Neural cell (in vitro differentiated cells): ENCODE results near the gene PROZ.

Experiments used
- EP300 ChIP-seq: fragments of 450-650 bp; conservative IDR thresholded peaks from 2 replicates; pipeline ENCODE4 v1.6.1; 2014; ENCODE audit warnings: antibody characterized with exemption, mild to moderate bottlenecking, moderate library complexity; ENCODE audit not compliant: poor library complexity, severe bottlenecking
- EZH2 ChIP-seq: fragments of 200-600, 300-800 bp; shearing (Covaris generic), sonication (generic); IDR thresholded peaks from 2 replicates; pipeline ENCODE4 v1.6.1; 2014; ENCODE audit warnings: antibody characterized with exemption, low read length, borderline replicate concordance, mild to moderate bottlenecking; ENCODE audit not compliant: insufficient read depth, poor library complexity, severe bottlenecking
- POLR2AphosphoS5 ChIP-seq: IDR thresholded peaks from 2 replicates; pipeline ENCODE4 v1.6.1; 2012
- SMC3 ChIP-seq: fragments of 450-650 bp; conservative IDR thresholded peaks from 2 replicates; pipeline ENCODE4 v1.6.1; 2014; ENCODE audit warnings: antibody characterized with exemption, mild to moderate bottlenecking, moderate library complexity; ENCODE audit not compliant: poor library complexity
- TAF1 ChIP-seq: IDR thresholded peaks from 2 replicates; pipeline ENCODE4 v1.6.1; 2012; ENCODE audit warnings: low read depth
- TF ChIP-seq, protein P1 (sequence below): IDR thresholded peaks from 2 replicates; pipeline ENCODE4 v1.6.1; 2012; ENCODE audit warnings: borderline replicate concordance
- TF ChIP-seq, protein P2 (sequence below): fragments of 450-650 bp; IDR thresholded peaks from 2 replicates; pipeline ENCODE4 v1.5.1; 2014; ENCODE audit warnings: antibody characterized with exemption, mild to moderate bottlenecking, moderate library complexity; ENCODE audit not compliant: poor library complexity, severe bottlenecking

DNA sequence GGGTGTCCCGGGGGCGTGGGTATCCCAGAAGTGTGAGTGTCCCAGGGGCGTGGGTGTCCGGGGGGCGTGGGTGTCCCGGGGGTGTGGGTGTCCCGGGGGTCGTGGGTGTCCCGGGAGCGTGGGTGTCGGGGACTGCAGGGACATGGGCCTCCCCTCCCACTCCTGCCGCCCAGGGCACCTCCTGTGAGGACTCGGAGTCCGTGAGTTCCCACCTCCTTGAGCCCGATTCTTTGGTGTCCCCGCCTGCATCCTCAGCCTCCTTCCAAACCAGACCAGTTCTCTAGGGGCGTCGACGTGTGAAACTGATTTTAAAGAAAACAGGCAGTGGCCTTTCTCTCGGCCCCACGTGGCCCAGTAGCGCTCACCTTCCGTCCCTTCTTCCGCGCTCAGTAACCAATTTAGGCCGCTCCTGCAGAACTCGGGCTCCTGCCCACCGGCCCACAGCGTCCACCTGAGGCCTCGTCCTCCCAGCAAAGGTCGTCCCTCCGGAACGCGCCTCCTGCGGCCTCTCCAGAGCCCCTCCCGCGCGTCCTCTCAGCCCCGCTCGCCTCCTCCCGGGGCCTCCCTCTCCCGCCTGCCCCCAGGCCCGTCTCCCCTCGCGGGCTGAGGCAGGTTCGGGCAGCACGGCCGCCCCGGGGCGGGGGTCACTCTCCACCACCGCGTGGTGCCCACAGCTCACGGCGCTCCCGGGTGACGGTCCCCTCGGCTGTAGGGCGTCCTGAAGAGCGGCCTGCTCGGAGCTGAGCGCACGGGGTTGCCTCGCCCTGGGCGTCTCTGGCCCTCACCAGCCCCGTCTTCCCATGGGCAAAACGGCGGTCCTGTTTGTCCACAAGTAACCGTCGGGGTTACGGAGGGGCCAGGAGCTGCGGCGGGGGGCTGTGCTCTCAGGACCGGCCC, 49.0 kb upstream of the PROZ start:
- TF ChIP-seq, protein P1, sequence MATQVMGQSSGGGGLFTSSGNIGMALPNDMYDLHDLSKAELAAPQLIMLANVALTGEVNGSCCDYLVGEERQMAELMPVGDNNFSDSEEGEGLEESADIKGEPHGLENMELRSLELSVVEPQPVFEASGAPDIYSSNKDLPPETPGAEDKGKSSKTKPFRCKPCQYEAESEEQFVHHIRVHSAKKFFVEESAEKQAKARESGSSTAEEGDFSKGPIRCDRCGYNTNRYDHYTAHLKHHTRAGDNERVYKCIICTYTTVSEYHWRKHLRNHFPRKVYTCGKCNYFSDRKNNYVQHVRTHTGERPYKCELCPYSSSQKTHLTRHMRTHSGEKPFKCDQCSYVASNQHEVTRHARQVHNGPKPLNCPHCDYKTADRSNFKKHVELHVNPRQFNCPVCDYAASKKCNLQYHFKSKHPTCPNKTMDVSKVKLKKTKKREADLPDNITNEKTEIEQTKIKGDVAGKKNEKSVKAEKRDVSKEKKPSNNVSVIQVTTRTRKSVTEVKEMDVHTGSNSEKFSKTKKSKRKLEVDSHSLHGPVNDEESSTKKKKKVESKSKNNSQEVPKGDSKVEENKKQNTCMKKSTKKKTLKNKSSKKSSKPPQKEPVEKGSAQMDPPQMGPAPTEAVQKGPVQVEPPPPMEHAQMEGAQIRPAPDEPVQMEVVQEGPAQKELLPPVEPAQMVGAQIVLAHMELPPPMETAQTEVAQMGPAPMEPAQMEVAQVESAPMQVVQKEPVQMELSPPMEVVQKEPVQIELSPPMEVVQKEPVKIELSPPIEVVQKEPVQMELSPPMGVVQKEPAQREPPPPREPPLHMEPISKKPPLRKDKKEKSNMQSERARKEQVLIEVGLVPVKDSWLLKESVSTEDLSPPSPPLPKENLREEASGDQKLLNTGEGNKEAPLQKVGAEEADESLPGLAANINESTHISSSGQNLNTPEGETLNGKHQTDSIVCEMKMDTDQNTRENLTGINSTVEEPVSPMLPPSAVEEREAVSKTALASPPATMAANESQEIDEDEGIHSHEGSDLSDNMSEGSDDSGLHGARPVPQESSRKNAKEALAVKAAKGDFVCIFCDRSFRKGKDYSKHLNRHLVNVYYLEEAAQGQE: no peak
- TF ChIP-seq, protein P2, sequence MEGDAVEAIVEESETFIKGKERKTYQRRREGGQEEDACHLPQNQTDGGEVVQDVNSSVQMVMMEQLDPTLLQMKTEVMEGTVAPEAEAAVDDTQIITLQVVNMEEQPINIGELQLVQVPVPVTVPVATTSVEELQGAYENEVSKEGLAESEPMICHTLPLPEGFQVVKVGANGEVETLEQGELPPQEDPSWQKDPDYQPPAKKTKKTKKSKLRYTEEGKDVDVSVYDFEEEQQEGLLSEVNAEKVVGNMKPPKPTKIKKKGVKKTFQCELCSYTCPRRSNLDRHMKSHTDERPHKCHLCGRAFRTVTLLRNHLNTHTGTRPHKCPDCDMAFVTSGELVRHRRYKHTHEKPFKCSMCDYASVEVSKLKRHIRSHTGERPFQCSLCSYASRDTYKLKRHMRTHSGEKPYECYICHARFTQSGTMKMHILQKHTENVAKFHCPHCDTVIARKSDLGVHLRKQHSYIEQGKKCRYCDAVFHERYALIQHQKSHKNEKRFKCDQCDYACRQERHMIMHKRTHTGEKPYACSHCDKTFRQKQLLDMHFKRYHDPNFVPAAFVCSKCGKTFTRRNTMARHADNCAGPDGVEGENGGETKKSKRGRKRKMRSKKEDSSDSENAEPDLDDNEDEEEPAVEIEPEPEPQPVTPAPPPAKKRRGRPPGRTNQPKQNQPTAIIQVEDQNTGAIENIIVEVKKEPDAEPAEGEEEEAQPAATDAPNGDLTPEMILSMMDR: no peak
- TF ChIP-seq EZH2 (peak; percentile 61), EP300 (no peak), SMC3 (no peak), TAF1 (no peak), POLR2AphosphoS5 (no peak)
